Colon (tissue), 2 donors: ENCODE data around the gene PLEKHH1.

Experiments used
- FAIRE-seq: peaks from 2 replicates; lab custom pipeline; 2012; peaks lifted over from hg19 to GRCh38; lab: Jason Lieb, UNC
- donor health status: control.
- donor health status: control.

Gene PLEKHH1

GRCh38 chr14:67510836-67511235, 22.3 kb upstream of the PLEKHH1 start:
- FAIRE-seq, result no peak

DNA sequence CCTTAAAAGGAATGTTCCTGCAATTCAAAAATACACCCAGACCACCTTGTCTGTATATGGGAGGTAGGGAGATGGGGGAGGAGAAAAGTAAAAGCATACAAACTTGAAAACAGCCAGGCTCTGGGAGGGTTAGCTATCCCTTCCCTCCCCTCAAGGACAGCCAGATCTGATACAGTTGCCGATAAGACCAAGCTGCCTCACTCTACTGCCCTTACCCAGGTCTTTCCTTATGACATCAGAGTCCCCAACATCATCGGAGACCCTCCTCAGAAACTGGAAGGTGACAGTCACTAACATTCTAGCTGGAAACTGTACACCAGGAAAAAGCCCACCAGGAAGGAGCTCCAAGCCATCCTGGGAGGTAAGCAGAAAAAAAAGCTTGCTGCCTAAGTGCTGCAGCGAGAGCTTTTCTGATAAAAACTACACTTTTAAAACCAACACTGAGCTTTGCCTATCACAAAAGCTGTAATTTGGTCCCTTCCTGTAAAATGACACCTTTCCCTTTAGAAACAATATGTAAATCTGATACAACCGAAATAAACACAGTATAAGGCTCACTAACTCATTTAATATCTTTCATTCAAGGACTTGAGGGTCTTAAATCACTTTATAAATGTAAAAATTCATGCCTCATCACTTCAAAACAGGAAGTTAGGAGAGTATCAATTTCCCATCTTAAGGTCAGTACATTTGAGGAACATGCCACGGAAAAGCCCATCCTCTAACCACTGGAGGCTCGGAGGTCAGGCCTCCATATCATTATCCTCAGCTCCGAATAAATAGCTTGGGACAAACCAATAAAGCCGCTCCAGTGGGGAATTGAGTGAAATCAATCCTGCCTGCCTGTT, 20.4 kb upstream of the PLEKHH1 start:
- FAIRE-seq, result no peak

GRCh38 chr14:67513631-67514108, 19.4 kb upstream of the PLEKHH1 start:
- FAIRE-seq, result no peak

DNA sequence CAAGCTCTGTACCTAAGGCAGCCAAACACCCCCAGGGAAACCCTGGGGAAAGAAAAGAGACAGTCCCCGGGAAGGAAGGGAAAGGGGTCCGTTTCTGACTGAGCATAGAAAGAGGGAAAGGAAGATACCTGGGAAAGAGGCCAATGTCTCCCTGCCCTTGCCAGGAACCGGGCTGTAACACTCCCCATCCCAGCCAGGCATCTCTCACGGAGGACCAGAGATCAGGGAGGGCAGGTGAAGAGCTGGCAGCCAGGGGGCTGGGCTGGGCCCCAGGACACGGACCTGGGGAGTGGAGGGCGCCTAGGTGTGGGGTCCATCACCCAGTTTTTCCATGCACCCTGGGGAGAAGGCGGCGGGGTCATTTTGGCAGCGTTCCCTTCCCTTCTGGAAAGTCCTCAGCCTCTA, 18.9 kb upstream of the PLEKHH1 start:
- FAIRE-seq, result no peak

DNA sequence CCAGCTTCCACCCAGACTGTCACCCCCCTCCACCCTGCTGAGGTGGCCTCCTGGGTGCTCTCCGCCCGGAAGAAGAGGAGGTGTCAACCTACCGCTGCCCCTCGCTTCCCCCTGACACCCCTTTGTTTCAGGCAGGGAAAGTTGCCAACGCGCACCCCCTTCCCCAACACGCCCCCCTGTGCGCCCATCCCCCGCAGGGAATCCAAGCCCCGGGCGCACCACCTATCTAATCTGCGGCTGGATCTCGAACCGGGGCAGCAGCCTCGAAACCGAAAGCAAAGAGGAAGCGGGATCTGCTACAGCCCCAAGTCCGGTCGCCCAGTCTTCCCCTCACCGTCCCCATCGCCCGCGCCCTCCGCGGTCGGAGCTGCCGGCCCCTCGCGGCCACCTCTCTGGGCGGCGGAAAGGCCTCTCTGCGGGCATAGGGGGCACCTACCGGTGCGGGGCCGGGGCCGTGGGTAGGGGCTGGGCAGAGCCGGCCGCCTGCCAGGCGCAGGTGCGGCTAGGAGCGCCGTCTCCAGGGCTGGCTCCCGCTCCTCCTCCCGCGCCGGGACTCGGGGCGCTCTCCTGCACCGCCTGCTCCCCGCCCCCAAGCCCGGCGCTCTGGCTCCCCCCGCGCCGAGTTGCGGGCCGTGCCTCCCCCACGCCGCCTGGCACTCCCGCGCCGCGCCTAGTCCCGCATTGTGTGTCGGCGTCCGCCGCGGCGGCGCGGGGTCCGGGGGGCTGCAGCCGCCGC, 18.3 kb upstream of the PLEKHH1 start:
- no peak for FAIRE-seq

GRCh38 chr14:67515386-67516079, 17.6 kb upstream of the PLEKHH1 start:
- no peak for FAIRE-seq

DNA sequence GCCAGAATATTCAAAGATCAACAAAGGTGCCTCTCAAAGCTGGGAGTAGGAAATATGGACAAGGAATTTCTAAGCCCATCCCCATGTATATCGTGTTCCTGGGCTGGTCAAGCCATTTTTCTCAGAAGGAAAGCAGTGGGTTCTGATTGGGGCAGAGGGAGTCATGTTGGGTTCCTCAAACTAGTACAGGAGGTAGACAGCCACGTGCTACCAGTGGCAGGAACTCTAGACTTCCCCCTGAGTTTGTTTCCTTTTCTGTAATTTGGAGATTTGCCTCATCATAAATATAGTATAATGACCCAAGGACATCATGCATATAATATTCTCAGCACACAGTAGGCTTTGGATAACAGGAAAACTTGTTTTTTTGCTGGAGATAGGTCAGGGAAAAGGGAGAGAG, 16.4 kb upstream of the PLEKHH1 start:
- no peak for FAIRE-seq

DNA sequence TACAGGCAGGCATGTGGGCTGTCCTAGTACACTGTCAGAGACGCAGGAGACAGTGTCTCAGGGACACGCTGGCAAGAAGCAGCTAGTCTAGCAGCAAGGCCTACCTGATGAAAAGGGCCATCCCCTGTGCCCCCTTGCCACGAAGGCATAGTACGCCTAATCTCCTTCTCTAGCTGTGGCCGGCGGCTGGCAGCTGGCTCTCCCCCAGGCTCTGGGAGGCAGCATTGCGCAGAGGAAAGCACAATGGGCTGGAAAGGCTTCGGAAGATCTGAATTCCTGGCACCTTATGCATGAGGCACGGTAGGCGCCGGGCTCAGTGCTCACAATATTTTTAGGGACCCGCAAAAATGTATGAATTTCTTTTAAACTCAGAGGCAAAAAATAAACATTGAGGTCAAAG, 16.0 kb upstream of the PLEKHH1 start:
- FAIRE-seq, result no peak

- FAIRE-seq, result no peak
Measured at GRCh38 chr14:67519406-67519805, 13.7 kb upstream of the PLEKHH1 start.

GRCh38 chr14:67520482-67520881, 12.6 kb upstream of the PLEKHH1 start:
- FAIRE-seq, result no peak

DNA sequence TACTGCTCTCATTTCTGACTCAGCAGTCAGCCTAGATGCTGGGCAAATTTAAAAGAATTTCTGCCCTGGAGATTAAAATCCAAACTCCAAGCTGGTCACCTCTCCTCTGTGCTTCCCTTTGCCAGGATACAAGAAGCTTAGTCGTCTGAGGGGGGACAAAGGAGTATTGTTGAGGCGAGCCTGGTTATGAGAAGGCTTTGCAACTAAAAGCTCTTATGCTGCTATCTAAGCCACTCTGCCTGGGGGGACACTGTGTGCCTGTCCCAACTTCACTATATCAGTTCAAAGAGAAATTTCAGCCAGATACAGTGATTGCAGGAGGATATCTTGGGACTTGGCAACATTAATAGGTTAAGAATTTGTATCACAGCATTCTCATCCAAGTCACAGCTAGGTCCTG, 10.8 kb upstream of the PLEKHH1 start:
- no peak for FAIRE-seq

DNA sequence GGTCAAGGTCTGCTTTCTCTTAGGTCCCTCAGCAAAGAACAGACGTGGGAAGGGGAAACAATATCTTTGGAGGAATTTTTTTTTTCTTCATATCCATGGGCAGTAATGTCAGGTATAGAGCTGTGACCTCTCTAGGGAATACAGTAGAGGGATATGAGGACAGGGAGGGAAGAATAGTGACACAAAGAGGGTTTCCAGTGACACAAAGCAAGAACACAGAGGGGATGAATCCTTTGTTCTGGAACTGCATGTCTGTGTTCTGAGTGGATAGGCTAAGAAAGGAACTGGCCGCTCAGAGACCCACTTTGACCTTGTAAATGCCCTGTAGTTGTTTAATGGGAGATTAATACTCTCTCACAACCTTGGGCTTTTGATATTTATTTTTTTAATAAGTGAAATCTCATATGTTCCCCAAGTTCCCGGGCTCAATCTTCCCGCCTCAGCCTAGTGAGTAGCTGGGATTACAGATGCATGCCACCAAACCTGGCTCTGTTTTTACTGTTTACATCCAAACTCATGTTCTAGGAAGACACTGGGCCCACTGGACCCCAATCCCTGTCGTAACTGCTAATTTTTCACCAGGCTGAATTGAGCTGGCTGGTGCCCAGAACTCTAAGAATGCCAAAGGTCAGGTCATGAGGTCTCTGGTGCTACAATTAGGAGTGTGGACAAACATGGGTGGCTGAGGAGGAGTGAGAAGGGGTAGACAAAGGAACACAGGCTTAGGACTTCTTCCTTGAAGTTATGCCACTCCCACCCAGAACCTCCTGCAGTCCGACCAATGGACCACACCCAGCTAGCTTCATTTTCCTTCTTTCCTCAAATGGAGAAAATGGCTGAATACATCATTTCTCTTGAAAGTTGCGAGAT, 9.1 kb upstream of the PLEKHH1 start:
- no peak for FAIRE-seq

DNA sequence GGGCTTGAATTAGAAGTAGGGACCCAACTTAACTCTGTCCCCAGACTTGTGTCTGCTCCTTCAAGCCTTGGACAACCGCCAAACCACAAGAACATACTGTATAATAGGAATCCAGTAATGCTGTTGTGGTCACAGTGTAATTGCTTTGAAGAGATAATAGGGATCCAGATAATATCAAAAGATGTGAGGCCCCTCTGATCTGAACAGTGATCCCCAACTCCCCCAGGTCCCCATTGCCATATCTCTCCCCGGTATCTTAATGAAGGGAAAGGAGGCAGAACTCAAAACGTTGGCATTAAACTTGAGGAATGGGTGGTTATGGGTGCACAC, 8.5 kb upstream of the PLEKHH1 start:
- no peak for FAIRE-seq

GRCh38 chr14:67525389-67525788, 7.7 kb upstream of the PLEKHH1 start:
- FAIRE-seq, result no peak

- FAIRE-seq, result no peak
Measured at GRCh38 chr14:67526181-67526580, 6.9 kb upstream of the PLEKHH1 start.

DNA sequence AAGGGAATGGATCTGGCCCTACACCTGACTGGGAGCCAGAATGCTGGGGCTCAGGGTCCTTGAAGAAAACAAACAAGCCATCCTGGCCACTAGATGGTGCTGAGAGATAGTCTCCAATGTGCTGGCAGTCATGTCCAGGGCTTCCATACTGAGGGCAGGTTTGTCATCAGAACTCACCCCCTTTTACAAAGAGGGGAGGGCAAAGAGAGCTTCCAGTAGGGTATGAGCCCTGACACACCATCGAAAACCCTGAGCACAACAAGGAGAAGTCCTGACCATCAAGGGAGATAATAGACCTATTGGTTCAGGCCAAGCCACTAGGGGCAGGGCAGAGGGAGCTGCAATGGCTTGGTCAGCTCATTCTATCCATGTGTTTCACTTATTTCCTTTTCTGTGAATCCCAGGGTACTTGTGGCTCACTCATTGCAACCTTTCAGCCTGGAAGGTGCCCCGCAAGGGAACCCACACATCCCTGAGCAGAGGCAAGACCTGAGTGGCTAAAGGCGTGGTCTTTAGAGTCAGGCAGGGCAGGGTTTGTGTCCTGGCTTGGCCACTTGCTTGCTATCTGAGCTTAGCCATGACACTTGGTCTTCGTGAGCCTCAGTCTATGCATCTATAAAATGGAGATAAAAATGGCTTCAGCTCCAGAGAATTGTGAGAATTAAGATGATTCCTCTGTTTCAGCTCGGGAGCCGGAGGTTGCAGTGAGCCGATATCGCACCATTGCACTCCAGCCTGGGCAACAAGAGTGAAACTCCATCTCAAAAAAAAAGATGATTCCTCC, 6.2 kb upstream of the PLEKHH1 start:
- no peak for FAIRE-seq

DNA sequence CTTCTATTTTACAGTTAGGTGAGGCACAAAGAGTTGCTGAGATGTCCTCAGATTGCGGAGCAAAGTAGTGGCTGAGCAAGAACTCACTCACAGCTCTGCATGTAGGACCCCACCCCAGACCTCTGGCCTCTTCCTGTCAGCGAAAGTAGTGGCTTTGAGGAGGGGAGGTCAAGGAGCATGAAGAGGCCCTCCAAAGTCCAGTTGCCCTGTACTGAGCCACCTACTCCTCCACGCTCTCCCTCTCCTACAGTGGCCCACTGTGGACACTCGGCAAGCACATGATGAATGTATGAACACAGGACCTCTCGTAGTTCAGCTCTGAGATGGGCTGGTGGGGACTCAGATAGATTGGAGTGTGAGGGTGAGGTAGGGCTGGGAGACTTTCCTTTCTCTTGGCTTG, 5.3 kb upstream of the PLEKHH1 start:
- FAIRE-seq, result no peak

GRCh38 chr14:67528276-67528675, 4.8 kb upstream of the PLEKHH1 start:
- FAIRE-seq, result no peak

DNA sequence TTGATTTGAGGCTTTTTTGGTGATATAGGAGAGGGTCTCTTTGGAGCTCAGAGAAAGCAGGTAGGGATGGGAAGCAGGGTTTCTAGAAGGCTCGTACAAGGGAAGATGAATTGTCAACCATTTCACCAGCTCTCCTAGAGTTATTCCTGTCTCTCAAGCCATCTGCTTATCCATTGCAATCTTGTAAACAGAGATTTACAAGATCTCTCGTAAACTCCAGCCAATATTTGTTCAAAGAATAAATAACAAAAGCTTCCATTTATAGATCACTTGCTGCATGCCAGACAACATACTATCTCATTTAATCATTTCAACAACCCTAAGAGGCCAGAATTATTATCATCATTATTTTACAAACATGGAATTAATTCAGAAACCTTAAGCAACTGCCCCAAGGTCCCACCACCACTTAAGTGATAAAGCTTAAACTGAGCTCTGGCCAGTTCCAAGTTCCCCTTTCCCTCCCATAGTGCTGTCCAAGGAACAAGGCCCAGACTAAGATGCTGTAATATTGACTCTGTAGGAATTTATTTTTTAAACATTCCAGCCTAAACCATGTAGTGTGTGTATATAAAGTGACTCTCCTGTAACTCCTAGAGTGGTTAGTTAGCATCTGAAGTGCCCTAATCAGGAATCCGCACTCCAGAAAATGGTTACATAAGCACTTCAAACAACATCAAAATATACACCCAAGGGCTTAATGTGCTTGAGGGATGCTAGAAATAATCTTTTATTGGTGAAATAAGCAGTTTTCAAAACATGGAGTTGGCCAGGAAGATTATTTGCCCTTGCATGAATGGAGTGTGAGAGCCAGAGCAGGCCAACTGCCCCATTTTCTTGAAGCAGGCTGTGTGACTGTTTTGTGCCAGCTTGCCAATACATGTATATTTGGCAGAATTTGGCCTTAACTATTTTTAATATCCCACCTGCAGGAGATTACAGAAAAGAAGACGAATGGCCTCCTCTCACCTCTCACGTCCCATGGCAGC, 2.8 kb upstream of the PLEKHH1 start:
- FAIRE-seq, result no peak

DNA sequence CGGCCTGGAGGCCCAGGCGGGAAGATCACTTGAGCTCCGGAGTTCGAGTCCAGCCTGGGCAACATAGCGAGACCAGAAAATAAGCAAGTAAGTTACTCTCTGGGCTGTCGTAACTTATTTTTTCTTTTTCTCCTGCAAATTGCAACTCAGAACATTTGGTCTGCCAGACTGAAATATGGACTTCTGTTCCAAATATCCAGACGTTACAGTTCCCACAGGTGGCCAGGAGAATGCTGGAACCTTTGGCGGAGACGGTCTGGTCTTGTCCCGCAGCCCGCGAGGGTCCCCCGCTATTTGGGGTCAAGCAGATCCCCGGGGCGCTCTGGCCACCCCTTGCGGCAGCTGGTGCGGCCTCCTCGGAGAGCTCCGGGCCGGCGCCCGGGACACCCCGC, 488 bp upstream of the PLEKHH1 start:
- no peak for FAIRE-seq
